HepG2 (cell line): Measurements from ENCODE around the gene MRPL20. TPM values are rescaled to one million over a fixed set of nuclear protein-coding genes. Genes with fewer than 3 reads are reported as not detected.

Experiments
- AHDC1 ChIP-seq: sonication (generic); formaldehyde crosslinking; IDR thresholded peaks from 2 replicates; pipeline ENCODE4 v1.5.1; 2020; ENCODE audit warnings: mild to moderate bottlenecking, missing genetic modification reagents, borderline replicate concordance
- GPBP1L1 ChIP-seq: sonication (generic); formaldehyde crosslinking; IDR thresholded peaks from 2 replicates; pipeline ENCODE4 v1.5.0; 2020; ENCODE audit warnings: mild to moderate bottlenecking, missing genetic modification reagents
- JUNB ChIP-seq: sonication (generic); formaldehyde crosslinking; IDR thresholded peaks from 2 replicates; pipeline ENCODE4 v1.8.0; 2022; ENCODE audit warnings: missing genetic modification reagents, mild to moderate bottlenecking, borderline replicate concordance
- KLF13 ChIP-seq: sonication (generic); formaldehyde crosslinking; IDR thresholded peaks from 2 replicates; pipeline ENCODE4 v1.4.0; 2020; ENCODE audit warnings: mild to moderate bottlenecking, missing genetic modification reagents
- MAZ ChIP-seq, 2 experiments: sonication (generic) in 1 of 2; formaldehyde crosslinking in 1 of 2; IDR thresholded peaks; 2 replicates each; pipeline versions ENCODE4 v1.5.0 to v1.6.1; 2012 to 2020; ENCODE audit warnings: low read depth in 2 of 2, mild to moderate bottlenecking in 2 of 2, borderline replicate concordance in 1 of 2, improper control_type of control experiment in 1 of 2, low read length in 1 of 2, missing genetic modification reagents in 1 of 2, moderate library complexity in 1 of 2
- MED13 ChIP-seq: sonication (generic); formaldehyde crosslinking; IDR thresholded peaks from 2 replicates; pipeline ENCODE4 v1.5.0; 2020; ENCODE audit warnings: missing genetic modification reagents
- MIER3 ChIP-seq: IDR thresholded peaks from 2 replicates; pipeline ENCODE4 v1.6.1; 2016; ENCODE audit warnings: missing compliant biosample characterization, borderline replicate concordance
- MYNN ChIP-seq: sonication (generic); formaldehyde crosslinking; IDR thresholded peaks from 2 replicates; pipeline ENCODE4 v1.4.0; 2020; ENCODE audit warnings: mild to moderate bottlenecking, low read depth, missing genetic modification reagents
- NFIB ChIP-seq: sonication (generic); formaldehyde crosslinking; IDR thresholded peaks from 2 replicates; pipeline ENCODE4 v1.9.0; 2021; ENCODE audit warnings: missing genetic modification reagents, mild to moderate bottlenecking, borderline replicate concordance
- SMAD3 ChIP-seq: sonication (generic); formaldehyde crosslinking; IDR thresholded peaks from 2 replicates; pipeline ENCODE4 v1.4.0; 2020; ENCODE audit warnings: missing genetic modification reagents
- TFAP4 ChIP-seq: sonication (generic); IDR thresholded peaks from 2 replicates; pipeline ENCODE4 v1.6.1; 2016; ENCODE audit warnings: low read depth, borderline replicate concordance
- ZNF17 ChIP-seq: sonication (generic); formaldehyde crosslinking; IDR thresholded peaks from 2 replicates; pipeline ENCODE4 v1.5.0; 2020; ENCODE audit warnings: mild to moderate bottlenecking, missing genetic modification reagents
- ZNF367 ChIP-seq: sonication (generic); formaldehyde crosslinking; IDR thresholded peaks from 2 replicates; pipeline ENCODE4 v1.4.0; 2020; ENCODE audit warnings: missing genetic modification reagents, borderline replicate concordance
- ZNF382 ChIP-seq: sonication (generic); formaldehyde crosslinking; IDR thresholded peaks from 2 replicates; pipeline ENCODE4 v1.5.0; 2020; ENCODE audit warnings: missing genetic modification reagents, mild to moderate bottlenecking, borderline replicate concordance
- ZNF670 ChIP-seq: sonication (generic); formaldehyde crosslinking; IDR thresholded peaks from 2 replicates; pipeline ENCODE4 v1.8.0; 2022; ENCODE audit warnings: mild to moderate bottlenecking, missing genetic modification reagents, borderline replicate concordance
- ZNF672 ChIP-seq: sonication (generic); formaldehyde crosslinking; IDR thresholded peaks from 2 replicates; pipeline ENCODE4 v1.8.1; 2022; ENCODE audit warnings: missing genetic modification reagents
- polyA plus RNA-seq, 8 experiments: library from polyadenylated mRNA; depleted of rRNA in 3 of 8; stranded (reverse) in 7 of 8; unstranded in 1 of 8; fragments of >200 nt; fragmentation: Illumina TruSeq in 4 of 8; extraction: Trizol in 4 of 8; gene quantifications; 2 replicates each; pipeline versions ENCODE4 v1.2.1 to v1.2.3, GENCODE V29; 2011 to 2016; ENCODE audit warnings: low read depth in 4 of 8, missing spikeins in 1 of 8, mixed read lengths in 1 of 8; ENCODE audit not compliant: insufficient read depth in 1 of 8
- total RNA-seq, 5 experiments: library from RNA; depleted of rRNA; stranded (reverse); fragments of >200 nt; fragmentation: Illumina TruSeq; extraction: Trizol; gene quantifications; 2 replicates each; pipeline ENCODE4 v1.2.3, GENCODE V29; 2016; ENCODE audit warnings: low read depth in 1 of 5
- TF ChIP-seq, protein P1 (sequence below): IDR thresholded peaks from 2 replicates; pipeline ENCODE4 v1.6.1; 2016; ENCODE audit warnings: mild to moderate bottlenecking
- TF ChIP-seq, protein P2 (sequence below): sonication (generic); formaldehyde crosslinking; IDR thresholded peaks from 2 replicates; pipeline ENCODE4 v1.4.0; 2020; ENCODE audit warnings: missing genetic modification reagents, mild to moderate bottlenecking, borderline replicate concordance

Gene MRPL20
- total and polyA plus RNA-seq, 2 of the 13 experiments (the other 11 are each of a cell fraction or from before 2014, with no cell fraction given): 59.2 to 127 TPM

DNA sequence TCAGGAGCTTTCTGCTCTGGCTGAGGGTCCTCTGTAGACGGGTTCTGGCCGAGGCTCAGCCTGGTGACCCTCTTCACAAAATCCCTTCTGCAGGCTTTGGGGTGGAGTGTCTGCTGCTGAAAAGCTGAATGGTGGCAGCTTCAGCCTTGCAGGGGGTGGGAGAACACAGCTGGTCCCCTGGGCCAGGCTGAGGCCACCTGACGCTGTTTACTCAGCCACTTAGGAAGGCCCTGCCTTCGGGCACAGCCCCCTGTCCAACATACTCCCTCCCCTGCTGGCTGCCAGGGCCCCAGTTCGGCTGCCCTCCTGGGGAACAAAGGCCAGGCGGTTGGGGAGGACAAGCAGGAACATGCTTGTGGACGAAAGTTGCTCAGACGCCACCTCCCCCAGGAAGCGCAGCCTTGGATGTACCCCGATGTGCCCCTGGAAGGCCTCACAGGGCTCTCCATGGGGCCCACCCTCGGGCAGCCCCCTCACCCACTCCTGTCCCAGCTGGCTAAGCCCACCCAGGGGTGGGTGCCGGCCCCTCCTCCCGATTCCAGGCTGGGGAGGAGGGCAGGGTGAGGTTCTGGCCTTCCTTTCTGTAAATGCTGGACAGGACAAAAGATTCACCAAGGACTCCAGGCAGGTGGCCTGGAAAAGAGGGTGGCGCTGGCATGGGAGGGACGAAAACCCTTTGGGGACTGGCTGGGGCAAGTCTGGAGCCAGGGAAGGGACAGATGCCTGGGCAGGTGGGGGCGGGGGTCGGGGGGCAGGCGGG is 14.2 kb upstream of the MRPL20 start, which contains the start of gene ANKRD65 (continued):
- TF ChIP-seq, protein P1, sequence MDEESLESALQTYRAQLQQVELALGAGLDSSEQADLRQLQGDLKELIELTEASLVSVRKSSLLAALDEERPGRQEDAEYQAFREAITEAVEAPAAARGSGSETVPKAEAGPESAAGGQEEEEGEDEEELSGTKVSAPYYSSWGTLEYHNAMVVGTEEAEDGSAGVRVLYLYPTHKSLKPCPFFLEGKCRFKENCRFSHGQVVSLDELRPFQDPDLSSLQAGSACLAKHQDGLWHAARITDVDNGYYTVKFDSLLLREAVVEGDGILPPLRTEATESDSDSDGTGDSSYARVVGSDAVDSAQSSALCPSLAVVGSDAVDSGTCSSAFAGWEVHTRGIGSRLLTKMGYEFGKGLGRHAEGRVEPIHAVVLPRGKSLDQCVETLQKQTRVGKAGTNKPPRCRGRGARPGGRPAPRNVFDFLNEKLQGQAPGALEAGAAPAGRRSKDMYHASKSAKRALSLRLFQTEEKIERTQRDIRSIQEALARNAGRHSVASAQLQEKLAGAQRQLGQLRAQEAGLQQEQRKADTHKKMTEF (CRISPR knock-in tag): no peak; the same call in 1 of the 2 replicates
- no peak for TF ChIP-seq JUNB
- TF ChIP-seq AHDC1 (CRISPR knock-in tag): no peak
- no peak for TF ChIP-seq MED13 (CRISPR knock-in tag)
- TF ChIP-seq NFIB (CRISPR knock-in tag): no peak
- TF ChIP-seq SMAD3: no peak
- TF ChIP-seq MAZ (IDR thresholded peaks at IDR 0.05; ENCODE audit: borderline replicate concordance, low read depth, low read length): no peak
- TF ChIP-seq MAZ (CRISPR knock-in tag; IDR thresholded peaks at IDR 0.05; ENCODE audit: low read depth): no peak
- TF ChIP-seq MIER3 (CRISPR knock-in tag): no peak
- no peak for TF ChIP-seq KLF13 (CRISPR knock-in tag)
- TF ChIP-seq ZNF367 (CRISPR knock-in tag): no peak
- TF ChIP-seq ZNF672: no peak
- TF ChIP-seq ZNF17 (CRISPR knock-in tag): no peak
- TF ChIP-seq TFAP4: peak; percentile 98
- TF ChIP-seq, protein P2, sequence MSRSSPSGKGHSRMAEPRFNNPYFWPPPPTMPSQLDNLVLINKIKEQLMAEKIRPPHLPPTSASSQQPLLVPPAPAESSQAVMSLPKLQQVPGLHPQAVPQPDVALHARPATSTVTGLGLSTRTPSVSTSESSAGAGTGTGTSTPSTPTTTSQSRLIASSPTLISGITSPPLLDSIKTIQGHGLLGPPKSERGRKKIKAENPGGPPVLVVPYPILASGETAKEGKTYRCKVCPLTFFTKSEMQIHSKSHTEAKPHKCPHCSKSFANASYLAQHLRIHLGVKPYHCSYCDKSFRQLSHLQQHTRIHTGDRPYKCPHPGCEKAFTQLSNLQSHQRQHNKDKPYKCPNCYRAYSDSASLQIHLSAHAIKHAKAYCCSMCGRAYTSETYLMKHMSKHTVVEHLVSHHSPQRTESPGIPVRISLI (CRISPR knock-in tag): no peak
- no peak for TF ChIP-seq ZNF670
- TF ChIP-seq MYNN (CRISPR knock-in tag): no peak
- no peak for TF ChIP-seq GPBP1L1 (CRISPR knock-in tag)
- TF ChIP-seq ZNF382 (CRISPR knock-in tag): no peak
